GM12875 (cell line): ENCODE results near the gene HOMER1.

Experiments used
- H3K4me3 ChIP-seq: one replicate; pipeline ENCODE4 v1.5.1; 2011; ENCODE audit warnings: low read depth, low read length, control low read depth
- TF ChIP-seq, protein P1 (sequence below): IDR thresholded peaks from 2 replicates; pipeline ENCODE4 v1.5.1; 2011; ENCODE audit warnings: low read depth, mild to moderate bottlenecking, control low read depth, inconsistent platforms, low read length, moderate library complexity, borderline replicate concordance; ENCODE audit not compliant: insufficient read depth

HOMER1 gene

DNA sequence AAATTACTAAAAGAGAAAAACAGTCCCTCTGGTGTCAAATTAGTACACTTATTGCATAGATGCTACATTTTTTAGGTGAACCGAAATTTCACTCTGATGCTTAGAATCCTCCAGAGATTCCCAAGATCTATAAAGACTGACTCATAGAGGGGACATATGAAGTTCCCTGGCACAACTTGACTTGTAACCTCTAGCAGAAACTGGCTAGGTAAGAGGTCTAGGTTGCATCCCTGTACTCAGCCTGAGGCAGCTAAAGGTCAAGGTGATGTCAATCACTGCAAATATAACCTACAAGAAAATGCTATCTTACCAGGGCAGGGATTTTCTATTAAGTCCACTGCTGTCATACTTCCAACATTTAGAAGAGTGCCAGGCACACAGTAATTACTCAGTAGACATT lies 24.2 kb downstream of the HOMER1 start:
- H3K4me3 ChIP-seq = no peak overlapping the region
- TF ChIP-seq, protein P1, sequence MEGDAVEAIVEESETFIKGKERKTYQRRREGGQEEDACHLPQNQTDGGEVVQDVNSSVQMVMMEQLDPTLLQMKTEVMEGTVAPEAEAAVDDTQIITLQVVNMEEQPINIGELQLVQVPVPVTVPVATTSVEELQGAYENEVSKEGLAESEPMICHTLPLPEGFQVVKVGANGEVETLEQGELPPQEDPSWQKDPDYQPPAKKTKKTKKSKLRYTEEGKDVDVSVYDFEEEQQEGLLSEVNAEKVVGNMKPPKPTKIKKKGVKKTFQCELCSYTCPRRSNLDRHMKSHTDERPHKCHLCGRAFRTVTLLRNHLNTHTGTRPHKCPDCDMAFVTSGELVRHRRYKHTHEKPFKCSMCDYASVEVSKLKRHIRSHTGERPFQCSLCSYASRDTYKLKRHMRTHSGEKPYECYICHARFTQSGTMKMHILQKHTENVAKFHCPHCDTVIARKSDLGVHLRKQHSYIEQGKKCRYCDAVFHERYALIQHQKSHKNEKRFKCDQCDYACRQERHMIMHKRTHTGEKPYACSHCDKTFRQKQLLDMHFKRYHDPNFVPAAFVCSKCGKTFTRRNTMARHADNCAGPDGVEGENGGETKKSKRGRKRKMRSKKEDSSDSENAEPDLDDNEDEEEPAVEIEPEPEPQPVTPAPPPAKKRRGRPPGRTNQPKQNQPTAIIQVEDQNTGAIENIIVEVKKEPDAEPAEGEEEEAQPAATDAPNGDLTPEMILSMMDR = no peak

DNA sequence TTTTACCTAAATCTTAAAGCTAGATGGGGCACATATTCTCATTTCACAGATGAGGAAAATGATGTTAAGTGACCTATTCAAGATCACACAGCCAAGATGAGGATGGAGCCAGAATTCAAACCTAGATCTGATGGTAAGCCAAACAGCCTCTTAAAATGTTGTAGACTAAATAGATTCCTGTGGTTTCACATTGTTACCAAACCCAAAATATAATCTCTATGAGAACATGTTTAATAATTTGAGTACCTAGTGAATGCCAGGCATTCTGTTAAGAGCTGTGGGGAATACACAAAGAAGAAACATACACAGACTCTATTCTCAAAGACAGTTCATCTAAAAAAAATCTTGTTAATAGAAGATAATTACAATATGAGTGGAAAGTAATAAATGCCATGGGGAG lies 25.2 kb downstream of the HOMER1 start:
- no peak overlapping the region for H3K4me3 ChIP-seq
- TF ChIP-seq, protein P1 = no peak

GRCh38 chr5:79488058-79488457 lies 25.9 kb downstream of the HOMER1 start:
- no peak overlapping the region for H3K4me3 ChIP-seq
- TF ChIP-seq, protein P1 = no peak

- TF ChIP-seq, protein P1 = no peak
- no peak overlapping the region for H3K4me3 ChIP-seq
Measured at GRCh38 chr5:79487251-79487650, 26.7 kb downstream of the HOMER1 start.

DNA sequence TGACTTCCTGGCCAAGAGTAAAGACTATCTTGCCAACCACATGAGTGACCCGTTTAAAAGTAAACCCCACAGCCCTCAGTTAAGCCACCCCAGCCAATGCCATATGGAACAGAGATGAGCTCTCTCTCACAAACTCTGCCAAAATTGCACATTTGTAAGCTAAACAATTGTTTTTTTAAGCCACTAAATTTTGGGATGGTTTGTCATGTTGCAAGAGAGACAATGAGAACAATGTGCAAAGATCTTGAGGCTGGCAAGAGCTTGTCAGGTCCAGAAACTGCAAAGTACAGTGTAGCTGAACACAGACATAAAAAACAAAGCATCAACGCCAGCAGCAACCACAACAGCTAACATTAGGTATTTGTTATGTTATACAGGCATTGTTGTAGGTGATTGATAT lies 27.8 kb downstream of the HOMER1 start:
- TF ChIP-seq, protein P1 = no peak
- H3K4me3 ChIP-seq = no peak overlapping the region

- TF ChIP-seq, protein P1 = no peak
- no peak overlapping the region for H3K4me3 ChIP-seq
Measured at GRCh38 chr5:79484731-79485130, 29.2 kb downstream of the HOMER1 start.

GRCh38 chr5:79481574-79481973 lies 32.4 kb downstream of the HOMER1 start:
- TF ChIP-seq, protein P1 = no peak
- no peak overlapping the region for H3K4me3 ChIP-seq
